ENCODE results near the gene C2CD2.
A peak's percentile ranks its signal among the peaks of the same experiment; 100 is the strongest.

Gene C2CD2

GRCh38 chr21:41856572-41856971, 97.2 kb downstream of the C2CD2 start:
- Histone ChIP-seq H3K36me3 (peaks cover 17 to 72% (median 45%) of the 10 kb centered on the region in 3 donors), H3K27ac (no peak overlapping the region), H3K4me1 (no peaks in the 10 kb centered on the region), H3K9me3 (no peaks in the 10 kb centered on the region), H3K27me3 (no peaks in the 10 kb centered on the region), H3K4me3 (no peak overlapping the region)
- TF ChIP-seq CTCF (IDR thresholded peaks at IDR 0.05) = no peak
- intact Hi-C loops (cut with DNase I; ENCODE audit: low total_unique reads) = no loop called here
- peak in 1 of 2 donors; percentile 12 for DNase-seq

GRCh38 chr21:41854426-41854995, 99.3 kb downstream of the C2CD2 start:
- intact Hi-C loops (cut with DNase I; ENCODE audit: low total_unique reads) = no loop called here
- TF ChIP-seq CTCF (IDR thresholded peaks at IDR 0.05) = no peak

GRCh38 chr21:41852929-41853320, 100.9 kb downstream of the C2CD2 start:
- no peak for DNase-seq
- intact Hi-C loops (cut with DNase I; ENCODE audit: low total_unique reads) = no loop called here
- TF ChIP-seq CTCF (IDR thresholded peaks at IDR 0.05) = no peak
- no peak overlapping the region for H3K4me3 ChIP-seq
- H3K36me3 ChIP-seq = peaks cover 16 to 60% (median 29%) of the 10 kb centered on the region in 3 donors
- no peaks in the 10 kb centered on the region for H3K27me3 ChIP-seq
- no peaks in the 10 kb centered on the region for H3K9me3 ChIP-seq
- H3K27ac ChIP-seq = no peak overlapping the region
- no peaks in the 10 kb centered on the region for H3K4me1 ChIP-seq

More at GRCh38 chr21:41854426-41854995, 99.3 kb downstream of the C2CD2 start:
- Histone ChIP-seq H3K4me1 (no peaks in the 10 kb centered on the region), H3K9me3 (no peaks in the 10 kb centered on the region), H3K27ac (no peak overlapping the region), H3K4me3 (no peak overlapping the region), H3K27me3 (no peaks in the 10 kb centered on the region), H3K36me3 (peaks cover 17 to 76% (median 41%) of the 10 kb centered on the region in 3 donors)
- no peak for DNase-seq

- DNase-seq = no peak
- H3K36me3 ChIP-seq = peaks cover 10 to 54% (median 28%) of the 10 kb centered on the region in 3 donors
- no peaks in the 10 kb centered on the region for H3K4me1 ChIP-seq
- H3K9me3 ChIP-seq = no peaks in the 10 kb centered on the region
- H3K27me3 ChIP-seq = no peaks in the 10 kb centered on the region
- no peak for TF ChIP-seq CTCF (IDR thresholded peaks at IDR 0.05)
- no peak overlapping the region for H3K27ac ChIP-seq
- intact Hi-C loops (cut with DNase I; ENCODE audit: low total_unique reads) = no loop called here
- no peak overlapping the region for H3K4me3 ChIP-seq
These were observed 101.5 kb downstream of the C2CD2 start for GRCh38 chr21:41852151-41852928.

- DNase-seq = no peak
- H3K36me3 ChIP-seq = peaks cover under 1 to 53% (median 17%) of the 10 kb centered on the region in 3 donors
- no peak for TF ChIP-seq CTCF (IDR thresholded peaks at IDR 0.05)
These were observed 102.6 kb downstream of the C2CD2 start for GRCh38 chr21:41851090-41851790.

More at GRCh38 chr21:41851090-41851790, 102.6 kb downstream of the C2CD2 start:
- Histone ChIP-seq H3K4me1 (no peaks in the 10 kb centered on the region), H3K9me3 (no peaks in the 10 kb centered on the region), H3K27me3 (no peaks in the 10 kb centered on the region), H3K27ac (no peak overlapping the region), H3K4me3 (no peak overlapping the region)
- intact Hi-C loops (cut with DNase I; ENCODE audit: low total_unique reads) = no loop called here

All from tibial artery (tissue), 4 donors.